Heart right ventricle (tissue), 16 donors: ENCODE results near the gene HOPX. TPM values are rescaled to one million over a fixed set of nuclear protein-coding genes. Genes with fewer than 3 reads are reported as not detected.

Source experiments
- ATAC-seq, 8 donors: fragments of 200-7000 bp; cut with Tn5 transposase; one replicate each; pipeline ENCODE4 v1.9.1; 2020; ENCODE audit warnings: mild to moderate bottlenecking in 8 of 8, moderate library complexity in 8 of 8, moderate number of reproducible peaks in 1 of 8
- DNase-seq, 2 donors: peaks; one replicate each; pipeline ENCODE4 v3.0.0-alpha.2; 2020
- H3K27ac ChIP-seq, 10 donors: fragments of 200-600 bp; sonication (generic) in 2 of 10; one replicate each; pipeline versions ENCODE4 v1.5.0 to v1.8.0; 2020 to 2022; ENCODE audit warnings: mild to moderate bottlenecking in 3 of 10
- H3K27me3 ChIP-seq, 7 donors: fragments of 200-600 bp; one replicate each; pipeline ENCODE4 v1.8.0; 2021 to 2022; ENCODE audit warnings: mild to moderate bottlenecking in 2 of 7
- H3K36me3 ChIP-seq, 9 donors: fragments of 200-600 bp; sonication (generic) in 1 of 9; one replicate each; pipeline versions ENCODE4 v1.5.0 to v1.8.0; 2020 to 2022; ENCODE audit warnings: mild to moderate bottlenecking in 2 of 9
- H3K4me1 ChIP-seq, 9 donors: fragments of 200-600 bp; sonication (generic) in 1 of 9; one replicate each; pipeline versions ENCODE4 v1.5.0 to v1.8.0; 2020 to 2022; ENCODE audit warnings: mild to moderate bottlenecking in 4 of 9
- H3K4me3 ChIP-seq, 10 donors: fragments of 200-600 bp; sonication (generic) in 2 of 10; one replicate each; pipeline versions ENCODE4 v1.5.0 to v1.8.0; 2020 to 2022; ENCODE audit warnings: mild to moderate bottlenecking in 7 of 10, moderate library complexity in 2 of 10
- H3K9me3 ChIP-seq, 11 donors: fragments of 200-600 bp in 10 of 11; sonication (generic) in 2 of 11; one replicate each; pipeline versions ENCODE4 v1.5.0 to v1.8.0; 2013 to 2022; ENCODE audit warnings: mild to moderate bottlenecking in 2 of 11, control low read depth in 1 of 11, moderate library complexity in 1 of 11
- CTCF ChIP-seq, 9 donors: fragments of 200-600 bp; sonication (generic) in 2 of 9; IDR thresholded peaks; one replicate each; pipeline versions ENCODE4 v1.5.0 to v1.8.0; 2021 to 2022; ENCODE audit warnings: antibody characterized with exemption in 9 of 9, mild to moderate bottlenecking in 5 of 9, moderate library complexity in 1 of 9
- WGBS, 2 donors: extraction: QIAGEN DNeasy Blood & Tissue Kit; methylation state at CpG; one replicate each; pipeline ENCODE4 v1.1.7; 2013; ENCODE audit warnings: inconsistent platforms in 1 of 2; 5-methylcytosine and 5-hydroxymethylcytosine counted together
- intact Hi-C, 10 donors: fragments of 100-400 bp; cut with DNase I; formaldehyde crosslinking; loops; one replicate each; pipeline versions ENCODE4 v1.11.1 to v1.14.2; 2022
- polyA plus RNA-seq, 2 donors: library from polyadenylated mRNA; stranded (reverse); fragments of 200-250 nt; gene quantifications; one replicate each; pipeline ENCODE4 v1.2.3, GENCODE V29; 2013
- total RNA-seq, 10 donors: library from RNA; stranded (reverse); fragmentation: NEBNext Ultra II Directional in 3 of 10; extraction: Animal tissue kit (Norgen Biotek cat#: 25700) in 3 of 10; gene quantifications; one replicate each; pipeline versions ENCODE4 v1.2.1 to v1.2.4, GENCODE V29; 2021 to 2023
- donor health status: Arrhythmogenic right ventricular cardiomyopathy.
- donor health status: ischemic (EF 13 %, LVEDD 7.1; RV severe dilation, severe dysfunction).
- donor health status: healthy with polysubstance abuse.
- donor health status: DM: no; HTN: yes; CAD: no.
- donor health status: DM: no; HTN: no; CAD: no.
- donor health status: ischemic (EF 25% LVEDD 6.9; RV normal size, moderate dysfunction).
- donor health status: ischemic (EF 25% LVEDD 5.7; RV mildly dilated, moderate dysfunction).
- donor health status: healthy.
- donor health status: DM: yes; HTN: yes; CAD: no.
- donor health status: Ischemic cardiomyopathy.
- donor health status: ischemic (EF 35%, LVEDD 5.7; RV mildly dilated, moderate dysfunction).
- donor health status: nonischemic (EF 11% LVEDD 7.7; RV severe dilation, severe dysfunction).
- donor health status: DM: yes; HTN: yes; CAD: no.
- donor health status: PGD.
- donor health status: ischemic (EF 29% LVEDD 5.4; RV normal size, mild dysfunction).
- donor health status: nonischemic (EF 23%, LVEDD 6.1; RV moderate dilation, normal function).

The HOPX gene
- total and polyA plus RNA-seq, 12 donors = 0.39 to 90.9 (median 10.4) TPM

GRCh38 chr4:56665781-56666180 is 15.3 kb downstream of the HOPX start:
- Histone ChIP-seq H3K9me3 (peaks cover 0 to 12% (median 0%) of the 10 kb centered on the region in 11 donors), H3K4me1 (peaks cover 0 to 4% (median 0%) of the 10 kb centered on the region in 9 donors), H3K27ac (no peak overlapping the region), H3K27me3 (peaks cover 0 to 10% (median 3%) of the 10 kb centered on the region in 7 donors), H3K36me3 (no peaks in the 10 kb centered on the region), H3K4me3 (no peak overlapping the region)
- TF ChIP-seq CTCF (IDR thresholded peaks at IDR 0.05) = no peak
- DNase-seq (no peak), ATAC-seq (no peak)
- intact Hi-C loops = loop anchor here in 1 of 10 donors (10.0 kb wide), 1 partner anchor 129 kb away; no protein-coding TSS in a partner anchor
- WGBS, 2 donors = 84 to 91% methylated on average over 5 of the region's 5 CpGs

- H3K4me3 ChIP-seq = no peak overlapping the region
- intact Hi-C loops = loop anchor here in 1 of 10 donors (10.0 kb wide), 1 partner anchor 132 kb away; no protein-coding TSS in a partner anchor
- no peaks in the 10 kb centered on the region for H3K36me3 ChIP-seq
- DNase-seq (no peak), ATAC-seq (peak in 2 of 8 donors; percentile 54 to 66)
- WGBS, 2 donors = 68 to 69% methylated on average over 3 of the region's 3 CpGs
- TF ChIP-seq CTCF (IDR thresholded peaks at IDR 0.05) = no peak
- H3K27me3 ChIP-seq = peaks cover 0 to 16% (median 10%) of the 10 kb centered on the region in 7 donors
- no peaks in the 10 kb centered on the region for H3K9me3 ChIP-seq
- no peak overlapping the region for H3K27ac ChIP-seq
- H3K4me1 ChIP-seq = peaks cover 0 to 8% (median 0%) of the 10 kb centered on the region in 9 donors
Measured at GRCh38 chr4:56662782-56663468, 18.2 kb downstream of the HOPX start.

- TF ChIP-seq CTCF (IDR thresholded peaks at IDR 0.05) = no peak
- 91 to 94% methylated on average over 1 of the region's 1 CpG for WGBS, 2 donors
- peaks cover 0 to 17% (median 13%) of the 10 kb centered on the region in 9 donors for H3K4me1 ChIP-seq
- intact Hi-C loops = loop anchor here in 3 of 10 donors (10.0 kb wide), 1 partner anchor 135 kb away; no protein-coding TSS in a partner anchor
- no peak for DNase-seq
- H3K27ac ChIP-seq = no peak overlapping the region
- peaks cover 4 to 44% (median 32%) of the 10 kb centered on the region in 7 donors for H3K27me3 ChIP-seq
- no peaks in the 10 kb centered on the region for H3K36me3 ChIP-seq
- ATAC-seq = no peak
- no peaks in the 10 kb centered on the region for H3K9me3 ChIP-seq
- H3K4me3 ChIP-seq = no peak overlapping the region
Measured at GRCh38 chr4:56659946-56660345, 21.1 kb downstream of the HOPX start.

GRCh38 chr4:56658528-56658927 is 22.6 kb downstream of the HOPX start:
- H3K4me1 ChIP-seq = peaks cover 0 to 31% (median 20%) of the 10 kb centered on the region in 9 donors
- no peak overlapping the region for H3K4me3 ChIP-seq
- no peaks in the 10 kb centered on the region for H3K9me3 ChIP-seq
- 74 to 75% methylated on average over 3 of the region's 3 CpGs for WGBS, 2 donors
- TF ChIP-seq CTCF (IDR thresholded peaks at IDR 0.05) = no peak
- no peaks in the 10 kb centered on the region for H3K36me3 ChIP-seq
- H3K27ac ChIP-seq = no peak overlapping the region
- ATAC-seq = no peak
- no peak for DNase-seq
- intact Hi-C loops = loop anchor here in 2 of 10 donors (10.0 kb wide), 1 partner anchor 136 kb away; no protein-coding TSS in a partner anchor
- peaks cover 4 to 57% (median 45%) of the 10 kb centered on the region in 7 donors for H3K27me3 ChIP-seq
